ENCODE measurements around the gene DGKD. TPM values are rescaled to one million over a fixed set of nuclear protein-coding genes. Genes with fewer than 3 reads are reported as not detected.
A peak's percentile ranks its signal among the peaks of the same experiment; 100 is the strongest.

The DGKD gene
- total RNA-seq, 2 experiments from 2014 or later, result 147 to 156 TPM

DNA sequence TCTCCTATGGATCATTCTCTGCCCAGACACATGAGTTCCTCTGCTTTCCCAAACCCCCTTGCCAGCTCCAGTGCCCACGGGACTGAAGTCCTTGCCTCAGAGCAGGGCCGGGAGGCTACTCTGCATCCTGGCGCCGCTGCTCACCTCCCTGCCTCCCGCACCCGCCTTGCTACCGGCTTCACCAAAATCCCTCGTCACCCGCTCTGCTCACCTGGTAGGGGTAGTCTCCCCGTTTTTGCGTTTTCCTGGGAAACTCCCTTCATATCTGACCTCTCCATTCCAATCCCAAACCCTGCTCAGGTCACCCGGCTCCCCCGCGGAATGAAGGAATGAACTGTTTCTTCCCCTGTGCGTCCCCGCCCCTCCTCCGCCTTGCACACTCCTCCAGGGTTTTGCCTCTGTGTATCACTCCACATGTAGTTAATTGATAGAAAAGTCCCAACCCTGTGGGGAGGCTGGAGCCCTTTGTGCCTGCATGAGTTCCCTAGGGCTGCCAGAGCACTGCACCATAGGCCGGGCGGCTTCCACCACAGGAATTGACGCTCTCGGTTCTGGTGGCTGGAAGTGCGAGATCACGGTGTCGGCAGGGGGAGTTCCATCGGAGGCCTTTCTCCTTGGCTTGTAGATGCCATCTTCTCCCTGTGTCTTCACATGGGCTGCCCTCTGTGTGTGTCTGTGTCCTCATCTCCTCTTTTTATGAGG, 2.0 kb upstream of the DGKD start:
- peaks cover 24% of the 10 kb centered on the region for H3K36me3 Mint-ChIP-seq (ENCODE audit: low read depth)
- intact Hi-C loops (cut with DNase I, micrococcal nuclease), result loop anchor here in 1 of 2 experiments (5.0 to 10.0 kb wide), 3 partner anchors 60 to 1037 kb away; no protein-coding TSS in a partner anchor
- ChIA-PET POLR2A (no interaction called here), CTCF (no interaction called here)
- Histone ChIP-seq H3K9me3 (ENCODE audit: control insufficient read depth in 1 of 2, insufficient read depth in 1 of 2, low read length in 2 of 2) (no peaks in the 10 kb centered on the region), H3K36me3 (ENCODE audit: insufficient read depth, low read length) (no peaks in the 10 kb centered on the region), H3K4me3 (ENCODE audit: low read length) (no peak overlapping the region), H3K4me1 (ENCODE audit: insufficient read depth, low read length) (peaks cover 48% of the 10 kb centered on the region), H3K27ac (ENCODE audit: low read depth in 1 of 2, low read length in 2 of 2) (no peak overlapping the region), H3K27me3 (ENCODE audit: control insufficient read depth in 1 of 2, insufficient read depth in 2 of 2, low read length in 2 of 2) (no peaks in the 10 kb centered on the region)
- DNase-seq (no peak), ATAC-seq (ENCODE audit: poor library complexity) (no peak)
- no peaks in the 10 kb centered on the region for H3K9me3 Mint-ChIP-seq
- no peak for TF ChIP-seq CTCF (IDR thresholded peaks at IDR 0.05)
- peak overlapping the region; percentile 48 for H3K27ac Mint-ChIP-seq
- peak overlapping the region; percentile 76 for H3K4me3 Mint-ChIP-seq
- peaks cover 73% of the 10 kb centered on the region for H3K4me1 Mint-ChIP-seq (ENCODE audit: low read depth)
- H3K27me3 Mint-ChIP-seq, result no peaks in the 10 kb centered on the region

DNA sequence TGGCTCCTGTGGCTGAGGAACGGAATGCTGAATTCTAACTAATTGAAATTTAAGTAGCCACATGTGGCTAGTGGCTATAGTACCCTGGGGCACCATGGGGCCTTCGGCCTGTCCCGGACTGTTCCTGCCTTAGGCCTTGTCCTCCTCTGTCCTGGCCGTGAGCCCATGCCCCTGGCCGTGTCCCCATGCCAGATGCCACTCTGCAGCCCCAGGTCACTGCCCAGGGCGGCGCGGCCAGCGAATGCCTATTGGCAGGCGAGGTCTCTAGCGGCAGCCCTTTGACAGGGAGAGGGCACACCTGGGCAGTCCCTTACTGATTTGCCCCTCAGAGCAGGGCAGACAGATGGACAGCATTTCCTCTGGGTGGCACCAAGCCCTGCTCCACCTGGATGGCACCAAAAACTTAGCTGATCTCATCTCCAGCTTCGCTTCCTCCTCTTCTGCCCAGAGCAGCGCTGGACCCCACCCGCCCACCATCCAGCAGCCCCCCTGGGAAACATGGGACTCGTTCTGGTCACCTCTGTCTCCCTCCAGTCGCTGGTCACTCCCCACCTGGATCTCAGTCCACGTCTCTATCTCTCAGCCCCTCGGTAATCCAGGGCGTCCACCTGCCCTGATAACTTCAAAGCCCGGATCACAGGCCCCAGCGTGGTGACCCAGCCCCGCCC, 1.1 kb upstream of the DGKD start:
- Histone ChIP-seq H3K4me1 (ENCODE audit: insufficient read depth, low read length) (peaks cover 52% of the 10 kb centered on the region), H3K27me3 (ENCODE audit: control insufficient read depth in 1 of 2, insufficient read depth in 2 of 2, low read length in 2 of 2) (no peaks in the 10 kb centered on the region), H3K36me3 (ENCODE audit: insufficient read depth, low read length) (no peaks in the 10 kb centered on the region), H3K27ac (ENCODE audit: low read depth in 1 of 2, low read length in 2 of 2) (peak overlapping the region in 1 of 2 donors; percentile 40), H3K4me3 (ENCODE audit: low read length) (peak overlapping the region; percentile 62), H3K9me3 (ENCODE audit: control insufficient read depth in 1 of 2, insufficient read depth in 1 of 2, low read length in 2 of 2) (no peaks in the 10 kb centered on the region)
- POLR2A ChIA-PET, result interaction anchor here (0.9 to 4.5 kb wide), 6 partner anchors 20 to 85 kb away, joined by 4 to 25 read pairs (median 6); no protein-coding TSS in a partner anchor
- Mint-ChIP-seq H3K4me3 (peak overlapping the region; percentile 95), H3K4me1 (ENCODE audit: low read depth) (peaks cover 74% of the 10 kb centered on the region), H3K27ac (peak overlapping the region; percentile 75), H3K9me3 (no peaks in the 10 kb centered on the region), H3K27me3 (no peaks in the 10 kb centered on the region), H3K36me3 (ENCODE audit: low read depth) (peaks cover 25% of the 10 kb centered on the region)
- CTCF ChIA-PET, result interaction anchor here (1.0 to 1.5 kb wide), 6 partner anchors 22 to 92 kb away, joined by 3 to 6 read pairs (median 4); no protein-coding TSS in a partner anchor
- no peak for ATAC-seq (ENCODE audit: poor library complexity)
- DNase-seq, result no peak
- intact Hi-C loops (cut with DNase I, micrococcal nuclease), result loop anchor here in 1 of 2 experiments (1.0 to 10.0 kb wide), 4 partner anchors 19 to 1038 kb away; no protein-coding TSS in a partner anchor
- no peak for TF ChIP-seq CTCF (IDR thresholded peaks at IDR 0.05)

DNA sequence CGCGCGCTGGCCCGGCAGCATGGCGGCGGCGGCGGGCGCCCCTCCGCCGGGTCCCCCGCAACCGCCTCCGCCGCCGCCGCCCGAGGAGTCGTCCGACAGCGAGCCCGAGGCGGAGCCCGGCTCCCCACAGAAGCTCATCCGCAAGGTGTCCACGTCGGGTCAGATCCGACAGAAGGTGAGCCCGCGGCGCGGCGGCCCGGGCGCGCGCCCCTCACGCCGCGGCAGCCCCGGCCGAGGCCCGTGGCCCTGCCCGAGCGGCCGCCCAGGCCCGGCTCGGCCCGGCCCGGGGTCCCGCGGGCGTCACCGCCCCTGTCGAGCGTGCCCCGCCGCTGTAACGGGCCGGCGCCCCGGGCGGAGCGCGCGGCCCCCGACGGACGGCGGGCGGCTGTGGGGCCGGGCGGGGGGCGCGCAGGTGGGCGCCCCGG, 218 bp downstream of the DGKD start:
- Histone ChIP-seq H3K4me1 (ENCODE audit: insufficient read depth, low read length) (peaks cover 42% of the 10 kb centered on the region), H3K27me3 (ENCODE audit: control insufficient read depth in 1 of 2, insufficient read depth in 2 of 2, low read length in 2 of 2) (no peaks in the 10 kb centered on the region), H3K27ac (ENCODE audit: low read depth in 1 of 2, low read length in 2 of 2) (no peak overlapping the region), H3K9me3 (ENCODE audit: control insufficient read depth in 1 of 2, insufficient read depth in 1 of 2, low read length in 2 of 2) (no peaks in the 10 kb centered on the region), H3K4me3 (ENCODE audit: low read length) (peak overlapping the region; percentile 88), H3K36me3 (ENCODE audit: insufficient read depth, low read length) (no peaks in the 10 kb centered on the region)
- DNase-seq (no peak), ATAC-seq (ENCODE audit: poor library complexity) (peak; percentile 9)
- Mint-ChIP-seq H3K9me3 (no peaks in the 10 kb centered on the region), H3K36me3 (ENCODE audit: low read depth) (peaks cover 32% of the 10 kb centered on the region), H3K27ac (peak overlapping the region; percentile 75), H3K4me3 (no peak overlapping the region), H3K4me1 (ENCODE audit: low read depth) (peaks cover 74% of the 10 kb centered on the region), H3K27me3 (no peaks in the 10 kb centered on the region)
- POLR2A ChIA-PET, result interaction anchor here (0.6 to 4.5 kb wide), 6 partner anchors 21 to 86 kb away, joined by 3 to 25 read pairs (median 6); no protein-coding TSS in a partner anchor
- CTCF ChIA-PET, result interaction anchor here (0.6 to 1.5 kb wide), 6 partner anchors 11 to 89 kb away, joined by 3 to 6 read pairs (median 6); no protein-coding TSS in a partner anchor
- intact Hi-C loops (cut with DNase I, micrococcal nuclease), result loop anchor here (1.0 to 10.0 kb wide), 5 partner anchors 62 to 1040 kb away; no protein-coding TSS in a partner anchor
- no peak for TF ChIP-seq CTCF (IDR thresholded peaks at IDR 0.05)

Data from CD4-positive, alpha-beta T cell (primary cell).